GM12891 (cell line): Measurements from ENCODE around the gene METTL6.

Source experiments
- POLR2A ChIP-seq: IDR thresholded peaks from 2 replicates; pipeline ENCODE4 v1.6.1; 2011; ENCODE audit warnings: low read depth, low read length, control low read depth
- POLR2AphosphoS5 ChIP-seq: IDR thresholded peaks from 2 replicates; pipeline ENCODE4 v1.6.1; 2011; ENCODE audit warnings: low read depth, low read length, control low read depth
- TAF1 ChIP-seq: IDR thresholded peaks from 2 replicates; pipeline ENCODE4 v1.6.1; 2011; ENCODE audit warnings: low read depth, low read length, control low read depth

GRCh38 chr3:15403965-15404364, 23.4 kb downstream of the METTL6 start:
- no peak for TF ChIP-seq POLR2A
- no peak for TF ChIP-seq POLR2AphosphoS5
- TF ChIP-seq TAF1, result no peak
